Measurements from ENCODE around the gene HPCA. TPM values are rescaled to one million over a fixed set of nuclear protein-coding genes. Genes with fewer than 3 reads are reported as not detected.

HPCA gene
- total RNA-seq, 1 donor from 2014 or later = 0.62 TPM

DNA sequence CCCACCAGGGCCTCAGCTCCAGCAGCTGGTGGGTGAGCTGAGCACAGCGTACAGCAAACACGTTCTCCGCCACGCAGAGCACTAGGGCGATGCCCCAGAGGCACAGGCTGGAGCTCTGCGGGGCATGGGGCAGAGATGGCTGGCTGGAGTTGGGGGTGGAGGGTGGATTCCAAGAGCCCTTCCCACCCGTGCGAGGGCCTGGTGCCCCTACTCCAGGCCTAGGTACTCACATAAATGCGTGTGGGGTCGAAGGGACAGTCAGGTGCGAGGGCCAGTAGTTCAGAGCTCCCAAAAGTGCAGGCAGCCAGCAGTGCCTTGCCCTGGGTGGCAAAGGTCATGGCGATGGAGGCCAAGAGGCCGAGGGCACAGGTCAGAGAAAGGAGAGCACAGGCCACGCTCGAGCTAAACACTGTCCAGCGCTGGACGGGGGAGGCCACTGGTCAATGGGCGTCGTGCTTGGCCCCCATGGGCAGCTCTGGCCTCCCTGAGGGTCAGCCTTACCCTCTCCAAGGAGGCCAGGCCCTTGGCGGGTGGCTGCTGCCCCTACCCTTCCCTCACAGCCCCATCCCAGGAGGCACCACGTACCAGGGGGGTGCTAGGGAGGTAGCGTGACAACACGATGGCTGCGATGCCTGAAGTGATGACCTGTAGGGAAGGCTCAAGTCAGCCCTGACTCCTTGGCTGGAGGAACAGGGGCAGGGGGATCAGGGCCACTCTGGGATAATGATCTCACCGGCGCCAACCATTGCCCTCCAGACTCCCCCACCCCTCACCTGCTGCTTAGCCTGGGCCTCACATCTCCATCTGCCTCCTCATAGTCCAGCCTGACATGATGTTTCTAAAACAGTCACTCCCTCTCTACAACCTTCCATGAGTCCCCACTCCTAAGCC is 9.3 kb downstream of the HPCA start:
- Mint-ChIP-seq H3K36me3 (ENCODE audit: low read depth) (no peaks in the 10 kb centered on the region), H3K27ac (no peak overlapping the region), H3K4me1 (ENCODE audit: low read depth) (peaks cover 3% of the 10 kb centered on the region), H3K4me3 (ENCODE audit: low read depth) (no peak overlapping the region), H3K27me3 (ENCODE audit: low read depth) (peaks cover 52% of the 10 kb centered on the region), H3K9me3 (no peaks in the 10 kb centered on the region)
- DNase-seq (ENCODE audit: low spot score) = no peak
- intact Hi-C loops (cut with micrococcal nuclease) = no loop called here

DNA sequence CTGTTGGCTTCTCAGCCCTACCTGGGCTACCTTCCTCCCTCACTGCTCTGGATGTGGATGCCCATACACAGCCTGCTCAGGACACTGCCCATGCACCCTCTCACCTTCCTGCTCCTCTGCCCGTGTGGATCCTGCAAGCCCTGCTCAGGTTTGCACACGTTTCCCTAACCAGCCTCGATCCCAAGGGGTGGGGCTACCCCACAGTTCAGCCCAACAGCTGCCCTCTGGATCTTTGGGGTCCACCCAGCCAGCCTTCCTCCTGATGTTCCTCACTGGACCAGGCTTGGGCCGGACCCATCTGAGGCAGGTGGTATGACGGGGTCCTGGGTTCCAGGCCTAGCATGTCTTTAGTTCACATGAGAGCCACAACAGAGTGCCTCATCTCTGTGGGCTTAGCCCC is 10.2 kb downstream of the HPCA start:
- DNase-seq (ENCODE audit: low spot score) = no peak
- H3K9me3 Mint-ChIP-seq = no peaks in the 10 kb centered on the region
- H3K27ac Mint-ChIP-seq = no peak overlapping the region
- intact Hi-C loops (cut with micrococcal nuclease) = no loop called here
- peaks cover 3% of the 10 kb centered on the region for H3K4me1 Mint-ChIP-seq (ENCODE audit: low read depth)
- peaks cover 49% of the 10 kb centered on the region for H3K27me3 Mint-ChIP-seq (ENCODE audit: low read depth)
- no peak overlapping the region for H3K4me3 Mint-ChIP-seq (ENCODE audit: low read depth)
- no peaks in the 10 kb centered on the region for H3K36me3 Mint-ChIP-seq (ENCODE audit: low read depth)

DNA sequence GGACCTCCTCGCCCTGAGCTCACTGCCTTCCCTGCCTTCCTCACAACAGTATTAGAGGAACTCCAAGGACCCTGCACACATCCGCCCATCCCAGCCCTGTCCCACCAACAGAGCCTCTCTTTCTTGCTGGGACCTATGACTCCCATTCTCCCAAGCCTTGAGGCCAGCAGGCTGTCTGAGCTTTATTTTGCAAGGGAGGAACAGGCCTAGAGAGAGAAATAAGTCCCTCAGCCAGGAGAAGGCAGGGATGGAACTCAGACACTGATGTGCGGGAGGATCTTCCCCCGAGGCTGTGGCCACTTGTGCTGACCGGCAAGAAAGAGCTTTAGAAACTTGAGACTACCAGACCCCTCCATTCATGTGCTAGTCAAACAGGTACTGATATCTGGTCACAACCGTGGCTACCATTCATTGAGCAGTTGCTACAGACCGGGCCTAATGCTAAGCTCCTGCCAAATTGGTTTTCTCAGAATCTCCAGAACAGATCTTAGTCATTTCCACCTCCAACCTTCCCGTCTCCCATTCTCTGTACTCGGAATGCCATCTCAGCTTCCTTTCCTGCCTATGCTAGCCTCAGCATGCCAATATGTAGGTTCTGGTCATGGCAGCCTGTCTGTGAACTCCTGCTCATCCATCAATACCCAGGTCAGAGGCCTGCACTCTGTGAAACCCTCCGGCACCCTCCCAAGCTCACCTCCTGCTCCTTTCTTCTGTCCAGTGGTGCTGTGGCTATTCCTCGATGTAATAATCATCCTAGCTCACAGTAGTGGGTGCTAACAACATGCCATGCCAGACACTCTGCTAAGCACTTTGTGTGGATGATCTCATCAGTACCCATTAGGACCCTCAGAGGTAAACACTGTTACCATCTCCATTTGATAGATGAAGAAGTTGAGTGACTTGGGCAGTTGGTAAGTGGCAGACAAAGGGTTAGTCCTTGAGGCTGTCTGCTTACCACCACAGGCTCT is 11.1 kb downstream of the HPCA start:
- intact Hi-C loops (cut with micrococcal nuclease) = no loop called here
- H3K4me3 Mint-ChIP-seq (ENCODE audit: low read depth) = no peak overlapping the region
- no peak for DNase-seq (ENCODE audit: low spot score)
- H3K36me3 Mint-ChIP-seq (ENCODE audit: low read depth) = no peaks in the 10 kb centered on the region
- H3K4me1 Mint-ChIP-seq (ENCODE audit: low read depth) = peaks cover 2% of the 10 kb centered on the region
- H3K9me3 Mint-ChIP-seq = no peaks in the 10 kb centered on the region
- H3K27me3 Mint-ChIP-seq (ENCODE audit: low read depth) = peaks cover 48% of the 10 kb centered on the region
- H3K27ac Mint-ChIP-seq = no peak overlapping the region

DNA sequence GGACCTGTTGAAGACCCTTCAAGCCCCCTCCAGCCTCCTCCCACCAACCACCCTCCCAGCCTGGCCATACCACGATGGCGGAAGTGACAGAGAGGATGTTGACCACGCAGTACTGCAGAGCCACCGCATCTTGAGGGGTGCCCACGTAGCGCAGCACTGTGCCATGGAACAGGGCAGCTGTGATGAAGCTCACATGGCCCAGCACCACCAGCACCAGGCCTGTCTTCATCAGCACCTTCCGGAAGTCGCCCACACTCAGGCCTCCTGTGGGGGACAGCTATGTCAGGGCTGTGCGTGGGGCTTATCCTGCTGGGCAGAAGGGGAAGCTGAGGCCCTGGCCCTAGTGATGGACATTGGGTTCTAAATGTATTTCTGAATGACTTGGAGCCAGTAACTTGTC is 11.8 kb downstream of the HPCA start:
- H3K4me3 Mint-ChIP-seq (ENCODE audit: low read depth) = no peak overlapping the region
- intact Hi-C loops (cut with micrococcal nuclease) = no loop called here
- H3K4me1 Mint-ChIP-seq (ENCODE audit: low read depth) = no peaks in the 10 kb centered on the region
- no peaks in the 10 kb centered on the region for H3K36me3 Mint-ChIP-seq (ENCODE audit: low read depth)
- DNase-seq (ENCODE audit: low spot score) = no peak
- peaks cover 50% of the 10 kb centered on the region for H3K27me3 Mint-ChIP-seq (ENCODE audit: low read depth)
- H3K9me3 Mint-ChIP-seq = no peaks in the 10 kb centered on the region
- no peak overlapping the region for H3K27ac Mint-ChIP-seq

DNA sequence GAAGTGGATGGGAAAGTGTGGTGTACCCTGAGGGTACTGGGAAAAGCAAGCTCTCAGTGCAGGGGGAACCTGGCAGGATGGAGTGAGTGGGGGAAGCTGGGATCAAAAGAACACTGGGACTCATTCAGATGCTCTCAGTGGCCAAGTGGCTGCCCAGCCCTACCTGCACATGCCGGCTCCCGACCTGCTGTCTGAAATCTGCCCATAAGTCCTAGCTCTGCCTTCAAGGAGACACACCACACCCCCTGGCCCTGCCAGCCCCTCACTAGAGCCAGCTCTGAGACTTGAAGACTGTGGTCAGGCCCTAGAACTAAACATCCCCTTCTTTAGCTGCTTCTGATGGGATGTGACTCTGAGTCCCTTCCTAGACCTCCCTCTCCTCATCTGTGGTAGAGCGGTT is 12.7 kb downstream of the HPCA start:
- Mint-ChIP-seq H3K27ac (no peak overlapping the region), H3K36me3 (ENCODE audit: low read depth) (no peaks in the 10 kb centered on the region), H3K4me1 (ENCODE audit: low read depth) (no peaks in the 10 kb centered on the region), H3K9me3 (no peaks in the 10 kb centered on the region), H3K27me3 (ENCODE audit: low read depth) (peaks cover 51% of the 10 kb centered on the region), H3K4me3 (ENCODE audit: low read depth) (no peak overlapping the region)
- intact Hi-C loops (cut with micrococcal nuclease) = no loop called here
- DNase-seq (ENCODE audit: low spot score) = no peak

DNA sequence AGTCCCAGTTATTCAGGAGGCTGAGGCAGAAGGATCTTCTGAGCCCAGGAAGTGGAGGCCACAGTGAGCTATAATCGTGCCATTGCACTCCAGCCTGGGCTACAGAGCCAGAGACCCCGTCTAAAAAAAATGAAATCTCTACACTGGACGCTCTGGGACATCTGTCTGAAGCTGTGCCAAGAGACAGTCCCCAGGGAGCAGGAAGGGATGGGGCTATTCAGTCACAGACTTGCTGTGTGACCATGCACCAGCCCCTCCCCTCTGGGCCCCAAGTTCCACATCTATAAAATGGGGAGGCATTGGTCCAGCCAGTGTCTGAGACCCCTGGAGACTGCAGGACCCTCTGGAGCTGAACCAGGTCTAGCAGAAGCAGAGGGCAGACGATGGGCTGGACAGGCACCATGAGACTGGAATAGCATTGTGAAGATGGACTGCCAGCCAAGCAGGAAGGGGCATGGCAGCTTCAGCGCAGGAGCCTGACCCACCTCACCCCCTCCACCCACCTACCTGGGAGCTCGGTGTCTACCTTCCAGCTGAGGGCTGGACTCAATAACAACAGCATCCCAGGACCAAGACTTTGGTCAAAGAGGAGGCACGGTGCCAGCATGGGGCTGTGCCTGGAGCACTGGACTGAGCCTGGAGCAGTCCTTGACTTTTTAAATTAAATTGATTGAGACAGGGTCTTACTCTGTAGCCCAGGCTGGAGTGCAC is 13.4 kb downstream of the HPCA start:
- Mint-ChIP-seq H3K27me3 (ENCODE audit: low read depth) (peaks cover 53% of the 10 kb centered on the region), H3K27ac (no peak overlapping the region), H3K36me3 (ENCODE audit: low read depth) (no peaks in the 10 kb centered on the region), H3K4me1 (ENCODE audit: low read depth) (no peaks in the 10 kb centered on the region), H3K4me3 (ENCODE audit: low read depth) (no peak overlapping the region), H3K9me3 (no peaks in the 10 kb centered on the region)
- no peak for DNase-seq (ENCODE audit: low spot score)
- intact Hi-C loops (cut with micrococcal nuclease) = no loop called here

DNA sequence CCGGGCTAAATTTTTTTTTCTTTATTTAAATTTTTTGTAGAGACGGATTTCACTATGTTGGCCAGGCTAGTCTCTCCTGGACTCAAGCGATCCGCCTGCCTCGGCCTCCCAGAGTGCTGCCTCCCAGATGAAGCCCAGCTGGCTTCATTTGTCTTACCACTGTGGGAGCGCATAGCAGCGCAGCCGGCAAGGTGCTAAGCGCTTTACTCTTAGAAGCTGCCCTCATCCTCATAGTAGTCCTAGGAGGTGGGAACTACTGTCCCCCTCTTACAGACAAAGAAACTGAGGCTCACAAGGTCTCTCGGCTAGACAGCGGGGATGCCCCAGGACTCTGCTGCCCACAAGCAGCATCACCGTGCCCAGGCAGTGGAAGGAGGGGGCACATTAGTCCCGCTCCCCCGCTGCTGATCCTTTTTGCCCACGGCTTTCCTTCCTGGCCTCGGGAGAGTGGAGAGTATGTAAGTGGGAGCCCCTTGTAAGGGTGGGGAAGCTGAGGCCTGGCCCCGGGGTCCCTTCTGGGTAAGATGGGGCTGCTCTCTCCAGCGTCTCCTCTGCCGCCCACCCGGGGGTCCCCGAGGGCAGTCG is 14.2 kb downstream of the HPCA start:
- no peak for DNase-seq (ENCODE audit: low spot score)
- intact Hi-C loops (cut with micrococcal nuclease) = no loop called here
- no peaks in the 10 kb centered on the region for H3K9me3 Mint-ChIP-seq

DNA sequence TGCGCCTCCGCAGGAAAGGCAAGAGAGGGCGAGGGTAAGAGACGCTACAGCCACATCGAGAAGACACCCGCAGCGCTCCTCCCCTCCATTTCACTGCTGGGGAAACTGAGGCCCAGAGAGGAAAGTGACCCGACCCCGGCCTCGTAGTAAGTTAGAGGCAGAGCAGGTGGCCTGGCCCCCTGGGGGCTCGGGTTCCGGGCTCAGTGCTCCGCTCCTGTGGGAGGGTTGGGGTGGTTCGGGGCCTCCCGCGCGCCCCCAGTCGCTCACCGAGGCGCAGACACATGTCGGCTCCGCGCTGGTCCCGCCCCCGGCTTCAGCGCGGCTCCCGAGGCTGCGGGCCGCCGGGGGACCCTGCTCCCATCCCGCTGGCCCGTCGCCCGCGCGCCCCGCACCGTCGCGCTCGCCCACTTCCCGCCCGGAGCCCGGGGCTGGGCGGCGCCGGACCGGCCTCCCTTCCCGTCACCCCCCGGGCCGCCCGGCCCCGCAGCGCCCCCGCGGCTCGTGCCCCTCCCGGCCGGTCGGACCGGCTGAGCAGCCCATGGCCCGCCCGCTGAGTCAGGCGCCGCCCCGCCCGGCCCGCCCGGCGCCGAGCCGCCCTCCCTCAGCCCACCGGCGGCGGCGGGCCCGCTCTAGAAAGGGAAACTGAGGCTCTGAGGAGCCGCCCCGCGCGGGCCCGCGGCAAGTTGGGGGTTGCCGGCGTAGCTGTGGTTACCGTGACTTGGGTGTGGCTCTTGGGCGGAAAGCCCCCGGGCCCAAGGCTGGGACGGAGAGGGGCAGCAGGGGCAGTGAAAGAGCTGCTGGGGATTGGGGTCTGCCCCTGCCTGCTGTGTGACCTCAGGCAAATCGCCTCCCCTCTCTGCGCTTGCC is 14.9 kb downstream of the HPCA start, which contains the start of gene TMEM54:
Gene TMEM54, minus strand, starts transcription at position 434 of the 867 bp plus-strand sequence. Its CDS starts 151 bp downstream, at position 283.
- H3K27ac Mint-ChIP-seq = no peak within 1 kb of the TSS

More for the DNA sequence above, 14.2 kb downstream of the HPCA start:
- H3K27ac Mint-ChIP-seq = no peak overlapping the region
- no peaks in the 10 kb centered on the region for H3K4me1 Mint-ChIP-seq (ENCODE audit: low read depth)
- peak overlapping the region; percentile 34 for H3K4me3 Mint-ChIP-seq (ENCODE audit: low read depth)
- H3K27me3 Mint-ChIP-seq (ENCODE audit: low read depth) = peaks cover 56% of the 10 kb centered on the region
- H3K36me3 Mint-ChIP-seq (ENCODE audit: low read depth) = no peaks in the 10 kb centered on the region

DNA sequence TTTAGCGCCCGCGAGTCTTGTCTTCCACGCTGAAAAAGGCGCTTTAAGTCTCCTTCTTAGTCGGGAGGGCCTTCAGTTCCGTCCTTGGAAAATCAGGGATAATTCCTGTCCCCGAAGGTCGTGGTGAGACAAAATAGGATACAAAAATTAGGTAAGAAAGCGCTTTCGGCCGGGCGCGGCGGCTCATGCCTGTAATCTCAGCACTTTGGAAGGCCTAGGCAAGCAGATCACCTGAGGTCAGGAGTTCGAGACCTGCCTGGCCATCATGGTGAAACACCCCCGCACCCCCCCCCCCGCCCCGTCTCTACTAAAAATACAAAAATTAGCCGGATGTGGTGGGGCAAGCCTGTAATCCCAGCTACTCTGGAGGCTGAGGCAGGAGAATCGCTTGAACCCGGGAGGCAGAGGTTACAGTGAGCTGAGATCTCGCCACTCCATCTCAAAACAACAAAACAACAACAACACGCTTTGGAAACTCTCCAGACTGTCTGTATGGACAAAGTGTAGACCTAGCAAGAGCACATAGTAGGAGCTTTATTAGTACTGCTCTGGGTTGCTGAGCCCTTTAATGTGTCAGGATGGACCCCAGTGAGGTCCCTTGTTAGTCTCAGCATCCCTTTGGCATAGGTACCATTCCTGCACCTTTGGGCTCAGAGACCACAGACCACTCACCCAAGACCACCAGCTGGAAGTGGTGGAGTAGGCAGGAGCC is 15.7 kb downstream of the HPCA start:
- DNase-seq (ENCODE audit: low spot score) = no peak
- H3K27me3 Mint-ChIP-seq (ENCODE audit: low read depth) = peaks cover 53% of the 10 kb centered on the region
- H3K4me1 Mint-ChIP-seq (ENCODE audit: low read depth) = no peaks in the 10 kb centered on the region
- intact Hi-C loops (cut with micrococcal nuclease) = no loop called here
- no peaks in the 10 kb centered on the region for H3K9me3 Mint-ChIP-seq
- H3K27ac Mint-ChIP-seq = no peak overlapping the region
- H3K36me3 Mint-ChIP-seq (ENCODE audit: low read depth) = no peaks in the 10 kb centered on the region
- peak overlapping the region; percentile 71 for H3K4me3 Mint-ChIP-seq (ENCODE audit: low read depth)

More for the DNA sequence above, 14.9 kb downstream of the HPCA start, which contains the start of gene TMEM54:
- intact Hi-C loops (cut with micrococcal nuclease) = no loop called here
- H3K9me3 Mint-ChIP-seq = no peaks in the 10 kb centered on the region
- peaks cover 53% of the 10 kb centered on the region for H3K27me3 Mint-ChIP-seq (ENCODE audit: low read depth)
- no peaks in the 10 kb centered on the region for H3K4me1 Mint-ChIP-seq (ENCODE audit: low read depth)
- DNase-seq (ENCODE audit: low spot score) = no peak
- H3K36me3 Mint-ChIP-seq (ENCODE audit: low read depth) = no peaks in the 10 kb centered on the region
- peak within 1 kb of the TSS; percentile 71 for H3K4me3 Mint-ChIP-seq (ENCODE audit: low read depth)

DNA sequence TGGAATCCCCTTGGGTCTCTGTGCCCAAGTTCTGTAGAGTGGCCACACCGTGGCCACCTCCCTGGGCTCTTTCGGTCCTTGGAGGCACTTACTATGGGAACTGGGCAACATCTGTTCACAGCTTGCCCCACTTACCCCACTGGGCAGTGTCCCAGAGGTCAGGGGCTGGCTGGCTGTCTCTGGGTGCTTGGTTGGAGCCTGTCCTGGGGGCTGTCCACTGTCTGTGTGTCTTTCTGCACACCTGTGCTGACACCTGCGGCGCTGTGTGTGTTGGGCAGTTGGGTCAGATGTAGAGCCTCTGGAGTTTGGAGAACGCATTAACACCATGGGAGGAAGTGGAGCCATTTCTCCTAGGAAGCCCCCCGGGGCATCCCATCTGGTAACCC is 16.2 kb downstream of the HPCA start:
- intact Hi-C loops (cut with micrococcal nuclease) = no loop called here
- no peaks in the 10 kb centered on the region for H3K4me1 Mint-ChIP-seq (ENCODE audit: low read depth)
- H3K9me3 Mint-ChIP-seq = no peaks in the 10 kb centered on the region
- H3K4me3 Mint-ChIP-seq (ENCODE audit: low read depth) = peak overlapping the region; percentile 60
- no peak for DNase-seq (ENCODE audit: low spot score)
- no peak overlapping the region for H3K27ac Mint-ChIP-seq
- H3K27me3 Mint-ChIP-seq (ENCODE audit: low read depth) = peaks cover 48% of the 10 kb centered on the region
- no peaks in the 10 kb centered on the region for H3K36me3 Mint-ChIP-seq (ENCODE audit: low read depth)

Measured in activated T-helper 2 cell treated with anti-CD3 and anti-CD28 coated beads, Interferon-gamma antibody, Interleukin-2, Interleukin-4, amounts not matched to agents 10 μg/mL and 5 μg/mL and 100 μg/mL, durations not matched to agents 14 hours and 24 hours and 36 hours (primary cell).